Ectodermal cell (in vitro differentiated cells): ENCODE data around the gene ZNF362.
A peak's percentile ranks its signal among the peaks of the same experiment; 100 is the strongest.

ENCODE experiments used
- H3K27ac ChIP-seq: 2 replicates; pipeline ENCODE4 v1.7.0; 2013; ENCODE audit warnings: mild to moderate bottlenecking, low read depth, low read length; ENCODE audit not compliant: insufficient read depth, poor library complexity, severe bottlenecking
- H3K27me3 ChIP-seq: 2 replicates; pipeline ENCODE4 v1.7.0; 2013; ENCODE audit warnings: mild to moderate bottlenecking, low read length; ENCODE audit not compliant: insufficient read depth, control insufficient read depth, poor library complexity, severe bottlenecking
- H3K36me3 ChIP-seq: one replicate; pipeline ENCODE4 v1.7.0; 2013; ENCODE audit warnings: low read length; ENCODE audit not compliant: control insufficient read depth, insufficient read depth
- H3K4me1 ChIP-seq: one replicate; pipeline ENCODE4 v1.7.0; 2013; ENCODE audit warnings: low read length; ENCODE audit not compliant: control insufficient read depth, insufficient read depth
- H3K4me3 ChIP-seq: 2 replicates; pipeline ENCODE4 v1.7.0; 2013; ENCODE audit warnings: low read depth, low read length, control low read depth; ENCODE audit not compliant: insufficient read depth
- H3K9me3 ChIP-seq: 2 replicates; pipeline ENCODE4 v1.7.0; 2013; ENCODE audit warnings: mild to moderate bottlenecking, low read length, moderate library complexity; ENCODE audit not compliant: control insufficient read depth
- WGBS, 2 experiments: methylation state at CpG; one replicate each; pipeline ENCODE4 v1.1.7; 2013; ENCODE audit warnings: missing lambda C conversion rate in 2 of 2; 5-methylcytosine and 5-hydroxymethylcytosine counted together

Gene ZNF362

DNA sequence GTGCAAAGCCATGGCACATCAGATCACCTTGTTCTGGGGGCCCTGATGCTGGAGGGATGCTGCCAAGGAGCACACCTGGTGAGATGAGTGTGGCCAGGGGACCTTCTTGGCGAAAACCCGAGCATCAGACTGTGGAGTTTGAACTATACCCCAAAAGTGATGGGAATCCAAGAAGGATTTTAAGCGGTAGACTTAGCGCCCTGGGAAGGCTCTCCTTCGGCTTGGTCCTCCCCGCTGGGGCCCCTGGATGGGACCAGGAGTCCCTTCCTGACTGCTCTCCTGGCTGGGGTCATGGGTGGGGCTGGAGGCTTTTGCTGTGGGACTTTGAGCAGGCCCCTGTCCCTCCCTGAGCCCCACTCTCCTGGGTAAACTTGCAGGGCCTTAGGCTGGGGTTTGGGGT lies 10.5 kb downstream of the ZNF362 start:
- WGBS, 2 experiments, result 94 to 97% methylated on average over 6 of the region's 6 CpGs
- Histone ChIP-seq H3K9me3 (no peaks in the 10 kb centered on the region), H3K4me1 (no peaks in the 10 kb centered on the region), H3K4me3 (no peak overlapping the region), H3K27ac (no peak overlapping the region), H3K27me3 (no peaks in the 10 kb centered on the region), H3K36me3 (no peaks in the 10 kb centered on the region)

DNA sequence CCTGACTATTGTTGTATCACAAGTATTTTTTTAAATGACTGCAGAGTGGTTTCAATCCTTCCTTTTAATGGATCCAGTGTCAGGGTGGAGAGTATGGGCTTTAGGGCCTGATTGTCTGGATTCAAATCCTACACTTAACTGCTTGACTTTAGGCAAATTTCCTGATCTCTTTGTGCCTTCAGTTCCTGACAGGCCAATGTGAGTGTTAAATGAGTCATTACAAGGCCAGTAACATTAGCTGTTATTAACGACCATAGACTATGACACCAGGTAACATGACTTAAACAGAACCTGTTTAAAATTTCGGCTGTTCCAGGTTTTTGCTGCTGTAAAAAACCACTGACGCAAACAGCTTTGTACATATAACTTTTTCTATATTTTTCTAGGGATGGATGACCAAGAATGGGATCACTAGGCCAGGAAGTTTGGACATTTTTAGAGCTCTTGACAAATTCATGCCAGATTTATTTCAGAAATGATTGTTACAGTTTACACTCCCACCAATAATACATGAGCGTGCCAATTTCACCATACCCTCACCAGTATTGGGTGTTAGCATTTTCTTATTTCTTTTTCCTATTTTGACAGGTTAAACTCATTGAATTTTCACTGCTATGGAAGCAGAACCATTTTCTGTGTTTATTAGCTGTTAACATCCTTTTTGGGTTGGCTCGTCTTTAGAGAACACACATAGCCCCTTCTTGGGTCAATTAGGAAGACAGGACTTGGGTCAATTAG lies 11.3 kb downstream of the ZNF362 start:
- no peak overlapping the region for H3K4me3 ChIP-seq
- no peak overlapping the region for H3K27ac ChIP-seq
- H3K4me1 ChIP-seq, result no peaks in the 10 kb centered on the region
- WGBS, 2 experiments, result 95 to 97% methylated on average over 5 of the region's 5 CpGs
- H3K9me3 ChIP-seq, result no peaks in the 10 kb centered on the region
- H3K36me3 ChIP-seq, result no peaks in the 10 kb centered on the region
- H3K27me3 ChIP-seq, result no peaks in the 10 kb centered on the region

DNA sequence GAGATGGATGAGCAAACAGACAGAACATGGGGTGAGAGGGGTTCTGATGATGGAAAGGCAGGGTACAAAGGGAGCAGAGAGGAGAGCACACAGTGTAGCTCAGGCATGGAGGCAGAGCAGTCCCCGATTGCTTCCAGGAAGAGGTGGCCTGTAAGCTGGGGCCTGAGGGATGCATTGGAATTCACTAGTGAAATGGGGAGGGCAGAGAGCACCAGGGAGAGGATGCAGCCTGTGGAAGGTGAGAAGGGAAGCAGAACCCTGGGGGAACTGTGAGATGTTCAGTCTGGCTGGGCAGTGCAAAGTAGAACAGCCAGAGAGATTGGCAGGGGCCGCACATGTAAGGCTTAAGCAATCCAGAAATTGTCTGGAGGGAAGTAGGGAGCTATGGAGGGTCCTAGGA lies 12.2 kb downstream of the ZNF362 start:
- Histone ChIP-seq H3K4me1 (no peaks in the 10 kb centered on the region), H3K9me3 (no peaks in the 10 kb centered on the region), H3K27me3 (no peaks in the 10 kb centered on the region), H3K4me3 (no peak overlapping the region), H3K36me3 (no peaks in the 10 kb centered on the region), H3K27ac (peak overlapping the region; percentile 8)
- WGBS, 2 experiments, result 92 to 94% methylated on average over 2 of the region's 2 CpGs

DNA sequence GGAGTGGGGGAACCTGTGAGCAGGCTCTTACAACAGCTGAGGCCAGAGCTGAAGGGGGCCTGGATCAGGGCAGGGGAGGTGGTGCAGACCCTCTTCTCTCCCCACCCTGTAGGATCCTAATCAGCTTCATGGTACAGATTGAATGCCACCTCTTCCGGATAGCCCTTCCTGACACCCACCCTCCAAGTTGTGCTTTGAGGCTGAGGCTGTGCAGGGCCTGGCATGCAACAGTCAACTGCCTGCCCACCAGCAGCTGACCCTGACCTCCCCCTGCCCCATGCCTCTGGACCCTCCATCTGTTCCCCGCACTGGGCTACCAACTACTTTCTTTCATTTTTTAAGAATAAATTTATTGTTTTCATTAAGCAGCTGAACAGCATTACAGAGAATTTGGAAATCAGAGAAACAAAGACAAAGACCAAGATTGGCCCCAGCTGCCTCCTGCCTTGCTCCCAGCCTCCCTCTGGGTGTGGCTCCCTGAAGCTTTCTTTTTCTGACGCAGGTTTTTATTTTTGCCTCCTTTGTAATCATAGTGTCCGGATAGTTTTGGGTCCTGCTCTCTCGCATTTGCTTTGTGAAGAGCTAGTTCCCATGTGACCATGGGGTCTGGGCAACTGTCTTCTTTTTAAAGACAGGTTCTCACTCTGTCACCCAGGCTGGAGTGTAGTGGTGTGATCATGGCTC lies 12.8 kb downstream of the ZNF362 start:
- Histone ChIP-seq H3K4me3 (no peak overlapping the region), H3K36me3 (no peaks in the 10 kb centered on the region), H3K27ac (no peak overlapping the region), H3K9me3 (no peaks in the 10 kb centered on the region), H3K4me1 (no peaks in the 10 kb centered on the region), H3K27me3 (no peaks in the 10 kb centered on the region)
- WGBS, 2 experiments, result 91 to 92% methylated on average over 4 to 5 of the region's 5 CpGs

DNA sequence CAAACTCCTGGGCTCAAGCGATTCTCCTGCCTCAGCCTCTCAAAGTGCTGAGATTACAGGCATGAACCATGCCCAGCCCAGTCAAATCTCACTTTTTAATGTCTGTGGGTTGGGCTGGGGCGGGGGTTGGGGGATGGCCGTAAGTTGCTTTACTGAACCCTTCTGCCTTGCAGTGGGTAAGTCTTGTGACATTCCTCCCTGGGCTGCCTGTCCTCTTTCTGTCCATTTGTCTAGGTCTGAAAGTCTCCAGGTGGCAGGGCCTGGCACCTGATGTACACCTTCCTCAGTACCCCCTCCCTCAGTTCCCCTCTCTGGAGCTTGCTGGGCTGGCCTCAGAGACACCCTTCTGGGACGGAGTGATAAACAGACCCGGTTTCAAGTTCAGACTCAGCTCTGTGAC lies 13.3 kb downstream of the ZNF362 start:
- H3K4me1 ChIP-seq, result no peaks in the 10 kb centered on the region
- no peaks in the 10 kb centered on the region for H3K27me3 ChIP-seq
- no peaks in the 10 kb centered on the region for H3K9me3 ChIP-seq
- no peak overlapping the region for H3K4me3 ChIP-seq
- no peak overlapping the region for H3K27ac ChIP-seq
- WGBS, 2 experiments, result 75 to 77% methylated on average over 5 of the region's 5 CpGs
- no peaks in the 10 kb centered on the region for H3K36me3 ChIP-seq

- H3K4me3 ChIP-seq, result no peak overlapping the region
- H3K4me1 ChIP-seq, result no peaks in the 10 kb centered on the region
- no peaks in the 10 kb centered on the region for H3K27me3 ChIP-seq
- no peaks in the 10 kb centered on the region for H3K36me3 ChIP-seq
- WGBS, 2 experiments, result 93 to 94% methylated on average over 5 of the region's 5 CpGs
- no peak overlapping the region for H3K27ac ChIP-seq
- H3K9me3 ChIP-seq, result no peaks in the 10 kb centered on the region
Observed at GRCh38 chr1:33270379-33270778, 14.1 kb downstream of the ZNF362 start.

DNA sequence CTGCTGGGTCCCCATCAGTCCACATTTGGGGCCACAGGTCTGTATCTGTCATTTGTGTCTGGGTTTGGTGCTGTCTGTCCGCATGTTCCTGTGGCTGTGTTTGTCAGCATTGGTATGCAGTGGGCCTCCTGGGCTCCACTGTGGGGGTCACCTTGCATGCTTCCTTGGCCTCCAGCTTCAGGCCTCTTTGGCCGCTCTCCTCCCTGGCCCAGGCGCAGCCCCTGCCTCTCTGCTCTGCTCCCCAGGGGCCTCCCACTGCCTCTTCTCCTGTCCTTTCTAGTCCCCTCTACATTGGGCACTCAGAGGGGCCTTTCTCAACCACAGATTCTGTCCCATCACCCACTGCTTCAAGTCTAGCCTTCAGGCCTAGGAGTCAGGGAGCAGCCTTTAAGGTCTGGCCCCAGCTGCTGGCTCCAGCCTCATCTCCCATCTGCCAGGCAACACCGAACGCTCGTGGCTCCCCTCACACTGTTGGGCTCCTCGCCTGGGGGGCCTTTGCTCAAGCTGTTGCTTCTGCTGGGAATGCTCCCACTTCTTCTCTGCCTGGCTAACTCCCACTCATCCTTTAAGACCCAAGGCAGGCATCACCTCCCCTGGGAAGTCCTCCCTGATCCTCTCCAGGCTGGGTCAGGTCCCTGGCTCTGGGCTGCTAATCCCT lies 14.6 kb downstream of the ZNF362 start:
- Histone ChIP-seq H3K4me3 (no peak overlapping the region), H3K4me1 (no peaks in the 10 kb centered on the region), H3K36me3 (no peaks in the 10 kb centered on the region), H3K9me3 (no peaks in the 10 kb centered on the region), H3K27ac (no peak overlapping the region), H3K27me3 (no peaks in the 10 kb centered on the region)
- WGBS, 2 experiments, result 92 to 93% methylated on average over 7 of the region's 7 CpGs

GRCh38 chr1:33271666-33272505 lies 15.6 kb downstream of the ZNF362 start:
- Histone ChIP-seq H3K36me3 (no peaks in the 10 kb centered on the region), H3K27me3 (no peaks in the 10 kb centered on the region), H3K27ac (no peak overlapping the region), H3K4me3 (no peak overlapping the region), H3K4me1 (no peaks in the 10 kb centered on the region), H3K9me3 (no peaks in the 10 kb centered on the region)
- WGBS, 2 experiments, result 91 to 95% methylated on average over 13 of the region's 13 CpGs

DNA sequence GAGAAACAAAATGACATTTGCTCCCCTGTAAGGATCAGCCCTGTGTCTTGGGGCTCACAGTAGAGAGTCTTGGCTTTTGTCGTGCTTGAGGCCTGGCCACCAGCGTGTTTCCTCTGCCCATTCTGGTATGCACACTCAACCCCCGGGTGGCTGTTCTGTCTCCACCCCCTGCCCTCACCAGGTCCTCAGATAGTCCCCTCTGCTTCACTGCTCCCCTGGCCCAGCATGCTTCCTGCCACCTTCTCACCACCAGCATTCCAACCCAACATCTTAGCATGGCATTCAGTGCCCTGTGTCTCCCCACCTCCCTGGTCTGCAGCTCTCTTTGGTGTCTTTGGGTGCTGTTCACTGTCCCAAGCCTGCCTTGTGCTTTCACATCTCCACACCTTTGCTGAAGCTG lies 16.2 kb downstream of the ZNF362 start:
- Histone ChIP-seq H3K4me3 (no peak overlapping the region), H3K4me1 (no peaks in the 10 kb centered on the region), H3K27ac (no peak overlapping the region), H3K36me3 (no peaks in the 10 kb centered on the region), H3K27me3 (no peaks in the 10 kb centered on the region), H3K9me3 (no peaks in the 10 kb centered on the region)
- 82 to 89% methylated on average over 3 of the region's 3 CpGs for WGBS, 2 experiments

- H3K27ac ChIP-seq, result no peak overlapping the region
- no peaks in the 10 kb centered on the region for H3K27me3 ChIP-seq
- H3K9me3 ChIP-seq, result no peaks in the 10 kb centered on the region
- no peaks in the 10 kb centered on the region for H3K4me1 ChIP-seq
- WGBS, 2 experiments, result 98 to 100% methylated on average over 1 of the region's 1 CpG
- H3K4me3 ChIP-seq, result no peak overlapping the region
- no peaks in the 10 kb centered on the region for H3K36me3 ChIP-seq
Observed at GRCh38 chr1:33272930-33273329, 16.6 kb downstream of the ZNF362 start.
